Colon (tissue), 2 donors: ENCODE results near the gene PCLO.

Experiments
- FAIRE-seq: peaks from 2 replicates; lab custom pipeline; 2012; peaks lifted over from hg19 to GRCh38; lab: Jason Lieb, UNC
- donor health status: control.
- donor health status: control.

The PCLO gene

DNA sequence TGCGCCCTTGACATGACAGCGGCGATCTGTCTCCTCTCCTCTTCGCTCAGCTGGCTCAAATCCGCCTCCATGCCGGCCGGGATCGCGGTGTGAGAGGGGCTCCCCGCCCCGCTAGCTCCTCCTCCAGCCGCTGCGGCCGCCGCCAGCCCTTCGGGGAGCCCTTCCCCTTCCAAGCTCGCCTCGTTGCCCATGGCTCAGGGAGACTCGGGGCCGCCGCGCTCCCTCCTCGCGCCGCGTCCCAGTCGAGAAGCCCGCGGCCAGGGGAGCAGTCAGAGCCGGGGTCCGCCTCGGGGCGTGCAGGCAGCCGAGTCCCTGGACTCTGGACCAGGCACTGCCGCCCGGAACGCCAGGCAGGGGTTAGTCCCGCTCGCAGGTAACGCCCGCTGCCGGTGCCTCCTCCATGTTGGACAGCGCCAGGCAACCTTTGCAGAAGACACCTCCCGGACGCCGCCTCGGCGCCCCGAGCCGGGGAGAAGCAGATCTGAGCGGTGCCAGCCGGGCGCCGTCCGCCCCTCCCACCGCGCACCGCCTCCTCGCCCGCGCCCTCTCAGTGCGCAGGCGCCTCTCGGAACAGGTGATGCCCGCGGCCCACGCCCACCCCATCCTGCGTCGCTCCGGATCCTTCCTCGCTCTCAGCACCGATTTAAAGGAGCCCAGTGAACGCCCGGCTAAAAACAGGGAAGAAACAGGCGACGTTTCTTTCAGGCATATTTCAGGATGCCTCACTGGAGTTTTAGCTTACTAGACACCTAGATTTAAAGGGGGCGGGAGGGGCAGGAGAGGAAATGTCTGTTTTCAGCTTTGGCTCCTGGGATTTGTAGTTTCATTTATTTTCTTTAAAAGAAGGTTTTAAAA, at the start of gene PCLO:
TSS of gene PCLO (minus strand) at position 483 of the 855 bp plus-strand sequence. CDS start at position 191, 292 bp downstream.
- no peak for FAIRE-seq

GRCh38 chr7:83211685-83212084, 49.0 kb upstream of the PCLO start:
- FAIRE-seq = no peak

DNA sequence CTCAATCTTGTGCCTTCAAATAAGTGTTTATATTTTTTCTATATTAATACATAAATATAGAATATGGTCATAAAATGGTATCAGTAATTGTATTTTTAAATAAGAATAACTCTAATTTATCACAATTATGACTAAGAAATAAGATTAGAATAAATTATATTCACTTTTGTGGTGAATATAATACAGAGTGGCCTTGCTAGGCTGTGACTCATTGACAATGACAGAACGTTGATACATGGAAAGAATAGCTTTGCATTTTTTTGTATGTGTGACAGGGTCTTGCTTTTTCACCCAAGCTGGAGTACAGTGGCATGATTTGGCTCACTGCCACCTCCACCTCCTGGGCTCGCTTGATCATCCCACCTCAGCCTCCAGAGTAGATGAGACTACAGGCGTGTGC, 47.8 kb upstream of the PCLO start:
- no peak for FAIRE-seq

DNA sequence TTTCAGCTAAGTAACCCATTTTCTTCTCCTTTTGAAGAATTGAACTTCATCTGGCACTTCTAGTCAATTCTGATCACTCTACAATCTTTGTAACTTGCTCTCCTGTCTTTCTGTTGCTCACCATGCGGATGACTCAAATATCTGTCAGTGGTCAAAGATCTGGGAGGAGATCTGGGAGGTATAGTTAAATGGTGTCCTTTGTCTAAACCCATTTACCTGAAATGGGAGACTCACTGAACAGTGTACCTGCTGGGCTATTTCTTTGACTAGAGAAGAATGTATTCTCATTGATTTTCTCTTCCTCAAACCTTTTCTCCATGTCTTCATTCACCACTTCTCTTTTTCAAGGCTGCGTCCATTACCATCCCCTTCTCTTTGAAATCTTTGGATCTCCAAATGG, 42.0 kb upstream of the PCLO start:
- FAIRE-seq = no peak

DNA sequence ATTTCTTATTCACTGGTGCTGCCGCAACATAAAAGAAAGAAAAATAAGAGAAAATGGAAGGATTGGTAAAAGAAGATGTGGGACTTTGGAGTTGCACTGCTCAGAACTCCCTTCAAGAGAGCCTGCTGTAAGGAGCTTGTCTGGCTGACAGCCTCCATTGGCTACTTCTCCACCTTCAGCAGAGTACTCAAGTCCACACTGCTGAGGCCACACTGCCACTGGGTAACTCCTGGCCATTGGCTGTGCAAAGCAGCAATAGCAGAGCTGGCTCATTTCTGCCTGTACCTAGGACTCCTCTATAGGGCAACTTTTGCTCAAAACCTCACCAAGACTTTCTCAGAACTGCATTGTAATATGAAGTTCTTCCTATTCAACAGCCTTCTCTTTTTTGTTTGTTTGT, 38.7 kb upstream of the PCLO start:
- FAIRE-seq = no peak

- no peak for FAIRE-seq
Observed at GRCh38 chr7:83190659-83191389, 28.1 kb upstream of the PCLO start.

DNA sequence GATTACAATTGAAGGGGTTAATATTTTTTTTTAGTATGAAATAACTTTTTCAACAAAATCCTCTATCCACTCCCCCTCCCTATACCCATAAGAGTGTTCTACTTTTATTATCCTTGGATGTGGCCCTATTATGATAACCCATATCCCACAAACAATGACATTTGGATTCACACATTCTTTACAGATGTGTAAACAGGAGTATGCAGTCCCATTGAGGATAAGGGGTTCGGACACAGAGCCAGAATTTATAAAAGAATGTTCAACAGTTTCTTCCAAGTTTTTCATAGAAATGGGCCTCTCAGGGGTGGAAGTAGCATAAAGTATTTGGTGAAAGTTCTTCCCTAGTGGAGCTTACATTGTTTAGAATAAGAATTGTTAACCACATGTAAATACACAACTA, 16.1 kb upstream of the PCLO start:
- FAIRE-seq = no peak

DNA sequence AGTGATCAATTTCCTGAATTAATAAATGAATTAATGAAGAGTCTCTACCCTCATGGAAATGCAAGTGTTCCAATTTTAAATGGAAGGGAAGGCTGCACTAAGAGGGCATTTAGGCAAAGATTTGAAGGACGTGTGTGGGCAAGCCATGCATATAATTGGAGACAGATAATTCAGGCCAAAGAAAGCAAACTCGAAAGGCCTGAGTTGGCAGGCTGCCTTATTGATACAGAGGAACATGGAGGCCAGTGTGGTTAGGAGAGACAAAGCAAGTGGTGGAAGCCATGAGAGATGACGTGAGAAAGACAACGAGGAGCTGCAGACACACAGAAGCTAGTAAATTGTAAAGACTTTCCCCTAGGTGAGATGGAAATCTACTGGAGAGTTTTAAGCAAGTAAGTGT, 15.4 kb upstream of the PCLO start:
- no peak for FAIRE-seq

DNA sequence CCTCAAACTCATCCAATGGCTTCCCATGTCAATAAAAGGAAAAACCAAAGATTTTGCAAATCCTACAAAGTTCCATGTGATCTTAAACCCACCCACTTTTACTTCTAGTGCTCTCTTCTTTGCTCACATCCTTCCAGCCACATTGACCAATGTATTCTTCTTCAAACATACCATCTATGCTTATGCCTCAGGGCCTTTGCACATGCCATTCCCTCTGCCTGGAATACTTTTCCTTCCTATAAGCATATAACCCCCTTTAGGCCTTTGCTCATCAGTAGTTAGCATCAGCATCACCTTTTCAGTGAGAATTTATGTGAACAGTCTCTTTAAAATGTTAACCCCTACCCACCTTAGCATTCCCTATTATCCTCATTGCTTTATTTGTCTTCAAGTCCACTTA, 11.0 kb upstream of the PCLO start:
- FAIRE-seq = no peak

GRCh38 chr7:83166781-83167180, 4.1 kb upstream of the PCLO start:
- no peak for FAIRE-seq

- FAIRE-seq = no peak
Observed at GRCh38 chr7:83161899-83162401, 734 bp downstream of the PCLO start.

DNA sequence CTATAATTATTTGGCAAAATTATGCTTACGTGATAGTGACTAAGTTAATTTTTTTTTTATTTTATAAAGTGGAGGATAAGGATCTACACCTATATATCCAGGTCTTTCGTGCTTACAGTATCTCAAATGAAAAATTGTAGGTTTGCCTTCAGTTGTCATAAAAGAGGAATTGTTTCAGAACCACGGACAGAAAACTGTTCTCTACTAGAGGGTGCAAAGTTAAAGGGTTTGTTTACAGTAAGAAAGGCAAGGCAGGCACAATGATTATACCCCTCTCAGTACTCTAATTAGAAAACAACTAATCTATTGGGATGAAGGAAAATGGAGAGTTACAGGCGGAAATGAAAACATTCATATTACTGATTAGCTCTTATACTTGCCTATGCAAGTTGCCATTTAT, 1.5 kb downstream of the PCLO start:
- no peak for FAIRE-seq

- no peak for FAIRE-seq
Observed at GRCh38 chr7:83159731-83160130, 3.0 kb downstream of the PCLO start.

DNA sequence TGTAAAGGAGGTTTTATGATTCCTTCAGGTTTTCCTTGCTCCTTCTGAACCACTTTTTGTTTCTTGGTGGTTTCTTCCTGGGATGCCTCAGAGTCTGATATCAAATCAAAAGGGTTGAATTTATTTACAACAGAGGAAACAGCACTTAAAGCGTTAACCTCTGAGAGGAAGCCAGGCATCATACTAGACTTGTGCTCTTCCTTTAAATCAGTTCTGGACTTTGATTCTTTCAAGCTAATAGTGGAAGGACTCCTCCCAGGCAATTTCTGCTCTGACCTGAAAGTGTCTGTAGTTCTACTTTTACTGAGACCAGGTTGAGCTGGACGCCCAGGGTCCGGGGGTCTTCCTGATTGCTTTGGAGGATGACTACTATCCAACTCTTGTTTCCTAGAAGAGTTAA, 6.7 kb downstream of the PCLO start:
- no peak for FAIRE-seq

GRCh38 chr7:83155407-83155806, 7.3 kb downstream of the PCLO start:
- FAIRE-seq = no peak

GRCh38 chr7:83153419-83153818, 9.3 kb downstream of the PCLO start:
- FAIRE-seq = no peak

GRCh38 chr7:83150310-83150709, 12.4 kb downstream of the PCLO start:
- FAIRE-seq = no peak

- no peak for FAIRE-seq
Observed at GRCh38 chr7:83149466-83149865, 13.2 kb downstream of the PCLO start.

- no peak for FAIRE-seq
Observed at GRCh38 chr7:83148776-83149175, 13.9 kb downstream of the PCLO start.

DNA sequence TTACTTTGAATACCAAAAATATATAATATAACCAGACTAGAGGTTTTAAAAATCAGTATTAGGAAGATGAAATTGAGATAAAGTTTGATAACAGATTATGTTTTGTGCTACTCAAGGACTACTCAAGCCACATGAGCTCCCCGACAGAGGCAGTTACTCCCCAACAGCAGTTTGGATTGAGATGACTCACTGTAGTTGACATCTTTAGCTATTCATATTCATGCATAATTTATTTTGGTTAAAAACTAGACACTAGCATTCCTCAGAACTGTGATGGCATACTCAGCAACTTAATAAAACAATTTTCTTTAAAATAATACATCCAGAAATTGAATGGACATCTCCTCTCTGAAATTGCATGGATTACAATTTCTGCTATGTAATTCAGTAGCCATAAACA, 19.6 kb downstream of the PCLO start:
- no peak for FAIRE-seq

DNA sequence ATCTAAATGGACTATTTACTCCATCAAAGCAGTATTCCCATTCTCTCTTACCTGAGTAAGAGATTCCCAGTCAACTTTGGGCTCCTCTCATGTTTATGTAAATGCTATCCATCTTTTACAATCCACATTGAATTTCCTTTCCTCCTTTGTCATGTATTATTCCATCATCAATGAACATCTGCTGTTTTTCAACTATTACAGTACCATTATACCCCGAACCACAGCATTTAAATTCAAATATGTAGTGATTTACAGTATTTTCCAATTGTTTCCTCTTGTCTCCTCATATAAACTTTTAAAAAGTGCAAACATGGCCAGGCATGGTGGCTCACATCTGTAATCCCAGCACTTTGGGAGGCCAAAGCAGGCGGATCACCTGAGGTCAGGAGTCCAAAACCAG, 20.3 kb downstream of the PCLO start:
- FAIRE-seq = no peak

DNA sequence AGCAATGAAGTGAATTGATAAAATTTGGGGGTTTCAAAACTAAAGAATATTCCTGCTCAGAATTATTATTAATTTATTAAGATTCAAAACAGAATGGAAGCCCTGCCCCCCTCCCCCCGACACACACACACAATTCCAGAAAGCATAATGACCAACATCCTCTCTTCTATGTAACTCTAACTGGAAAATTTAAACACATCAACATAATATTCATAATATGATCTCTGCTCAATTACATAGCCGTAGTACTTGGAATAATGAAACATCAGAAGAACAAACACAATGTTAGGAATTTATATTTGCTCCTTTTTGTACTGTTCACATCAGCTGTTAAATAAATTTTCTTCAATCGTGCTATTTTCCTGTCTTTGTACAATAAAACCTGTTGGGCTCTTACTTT, 20.8 kb downstream of the PCLO start:
- no peak for FAIRE-seq
